Panc1 (cell line): ENCODE measurements around the gene RPRD1A. TPM values are rescaled to one million over a fixed set of nuclear protein-coding genes. Genes with fewer than 3 reads are reported as not detected.
"Not testable (repeated sequence)": the region's sequence is repeated elsewhere in the genome, so short reads cannot be mapped to it uniquely, and the experiment has no call there.

Source experiments
- ATAC-seq: fragments of 200-7000 bp; cut with Tn5 transposase; 2 replicates; pipeline ENCODE4 v1.9.1; 2020; ENCODE audit warnings: mild to moderate bottlenecking, moderate library complexity
- BruUV-seq: library from RNA; stranded (reverse); fragments of 400-500 nt; replicated peaks from 2 replicates; lab custom pipeline; 2021; lab: Mats Ljungman, UMichigan
- CTCF ChIA-PET: fragments of 300-600 bp; sonication (Branson Sonifier 250); formaldehyde crosslinking; loops from one replicate; lab custom pipeline; 2022; ENCODE audit warnings: antibody characterized with exemption; lab: Charles Lee
- POLR2A ChIA-PET: fragments of 300-600 bp; sonication (Branson Sonifier 250); formaldehyde crosslinking; loops from one replicate; lab custom pipeline; 2022; ENCODE audit warnings: antibody characterized with exemption; lab: Charles Lee
- DNase-seq: peaks from one replicate; pipeline ENCODE4 v3.0.0-alpha.2; 2010; ENCODE audit warnings: low read depth, low spot score
- H3K27ac ChIP-seq: 2 replicates; pipeline ENCODE4 v1.5.1; 2011; ENCODE audit warnings: mild to moderate bottlenecking, low read length, inconsistent platforms
- H3K27me3 ChIP-seq: fragments of 200-500 bp; sonication (Bioruptor generic); 2 replicates; pipeline ENCODE4 v1.6.0; 2014; ENCODE audit warnings: low read length, inconsistent platforms; ENCODE audit not compliant: control insufficient read depth, insufficient read depth
- H3K36me3 ChIP-seq: fragments of 200-500 bp; sonication (Bioruptor generic); 2 replicates; pipeline ENCODE4 v1.5.1; 2014; ENCODE audit warnings: inconsistent platforms, mild to moderate bottlenecking, low read length, moderate library complexity; ENCODE audit not compliant: control insufficient read depth, insufficient read depth
- H3K4me1 ChIP-seq: 2 replicates; pipeline ENCODE4 v1.5.1; 2011; ENCODE audit warnings: inconsistent platforms, mild to moderate bottlenecking, low read length, moderate library complexity; ENCODE audit not compliant: control insufficient read depth, insufficient read depth
- H3K4me3 ChIP-seq, 2 experiments: 2 replicates each; pipeline ENCODE4 v1.5.1; 2011 to 2012; ENCODE audit warnings: low read depth in 2 of 2, low read length in 2 of 2, mild to moderate bottlenecking in 2 of 2, inconsistent platforms in 1 of 2, moderate library complexity in 1 of 2
- H3K9me3 ChIP-seq: fragments of 200-500 bp; sonication (Bioruptor generic); 2 replicates; pipeline ENCODE4 v1.5.1; 2014; ENCODE audit warnings: low read depth, mild to moderate bottlenecking, inconsistent platforms, low read length, moderate library complexity; ENCODE audit not compliant: control insufficient read depth, insufficient read depth
- POLR2AphosphoS5 ChIP-seq: IDR thresholded peaks from 2 replicates; pipeline ENCODE4 v1.6.1; 2012; ENCODE audit warnings: mild to moderate bottlenecking, low read depth, low read length, moderate library complexity
- REST ChIP-seq, 2 experiments: IDR thresholded peaks; 2 replicates each; pipeline ENCODE4 v1.6.1; 2011 to 2012; ENCODE audit warnings: low read depth in 2 of 2, control low read depth in 1 of 2, low read length in 1 of 2, mild to moderate bottlenecking in 1 of 2, moderate library complexity in 1 of 2; ENCODE audit not compliant: insufficient read depth in 1 of 2
- SIN3A ChIP-seq: IDR thresholded peaks from 2 replicates; pipeline ENCODE4 v1.6.1; 2012; ENCODE audit warnings: low read depth, mild to moderate bottlenecking, low read length, moderate library complexity, borderline replicate concordance; ENCODE audit not compliant: insufficient read depth
- TCF7L2 ChIP-seq: IDR thresholded peaks from 2 replicates; pipeline ENCODE4 v1.6.1; 2011; ENCODE audit warnings: mild to moderate bottlenecking, low read depth, low read length, inconsistent platforms
- in situ Hi-C: cut with HindIII; loops from 2 replicates; pipeline ENCODE4 v1.10.0; 2016; ENCODE audit warnings: low sequenced_read_pairs, low pct_unique_long_range_greater_than_20kb
- intact Hi-C: fragments of 100-400 bp; cut with micrococcal nuclease; formaldehyde crosslinking; loops from one replicate; pipeline ENCODE4 v1.10.0; 2022; ENCODE audit not compliant: unreplicated experiment
- total RNA-seq: library from RNA; stranded (reverse); gene quantifications from one replicate; pipeline ENCODE4 v1.2.1, GENCODE V29; 2021; ENCODE audit not compliant: unreplicated experiment
- TF ChIP-seq, protein P1 (sequence below): fragments of 450-650 bp; IDR thresholded peaks from 2 replicates; pipeline ENCODE4 v1.5.1; 2017; ENCODE audit warnings: mild to moderate bottlenecking

RPRD1A gene
- total RNA-seq, 1 experiment from 2014 or later, result 44.0 TPM

DNA sequence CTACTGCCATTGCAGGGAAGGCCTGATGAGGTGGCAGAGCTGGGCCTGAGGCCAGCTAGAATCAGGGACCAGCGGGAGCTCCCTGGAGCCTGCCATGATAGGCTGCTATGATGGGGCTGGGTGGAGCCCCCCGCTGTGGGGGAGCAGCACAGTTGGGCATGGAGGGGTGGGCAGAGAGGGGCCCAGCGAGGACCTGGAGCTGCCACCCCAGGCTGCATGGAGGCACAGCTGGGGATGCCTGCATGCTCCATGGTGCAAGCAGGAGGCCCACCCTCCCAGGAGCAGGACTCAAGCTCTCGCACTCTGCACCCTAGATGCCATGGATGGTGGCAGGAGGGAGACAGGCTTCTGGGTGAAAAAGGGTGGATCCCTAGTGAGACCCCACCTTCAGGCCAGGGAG is 17.8 kb upstream of the RPRD1A start:
- Histone ChIP-seq H3K27me3 (no peaks in the 10 kb centered on the region), H3K27ac (no peak overlapping the region), H3K36me3 (no peaks in the 10 kb centered on the region), H3K4me3 (no peak overlapping the region), H3K9me3 (no peaks in the 10 kb centered on the region), H3K4me1 (no peaks in the 10 kb centered on the region)
- POLR2A ChIA-PET, result no interaction called here
- intact Hi-C loops, result no loop called here
- no TSS peak for BruUV-seq
- CTCF ChIA-PET, result no interaction called here
- in situ Hi-C loops, result no loop called here
- no peak for DNase-seq
- TF ChIP-seq, protein P1, sequence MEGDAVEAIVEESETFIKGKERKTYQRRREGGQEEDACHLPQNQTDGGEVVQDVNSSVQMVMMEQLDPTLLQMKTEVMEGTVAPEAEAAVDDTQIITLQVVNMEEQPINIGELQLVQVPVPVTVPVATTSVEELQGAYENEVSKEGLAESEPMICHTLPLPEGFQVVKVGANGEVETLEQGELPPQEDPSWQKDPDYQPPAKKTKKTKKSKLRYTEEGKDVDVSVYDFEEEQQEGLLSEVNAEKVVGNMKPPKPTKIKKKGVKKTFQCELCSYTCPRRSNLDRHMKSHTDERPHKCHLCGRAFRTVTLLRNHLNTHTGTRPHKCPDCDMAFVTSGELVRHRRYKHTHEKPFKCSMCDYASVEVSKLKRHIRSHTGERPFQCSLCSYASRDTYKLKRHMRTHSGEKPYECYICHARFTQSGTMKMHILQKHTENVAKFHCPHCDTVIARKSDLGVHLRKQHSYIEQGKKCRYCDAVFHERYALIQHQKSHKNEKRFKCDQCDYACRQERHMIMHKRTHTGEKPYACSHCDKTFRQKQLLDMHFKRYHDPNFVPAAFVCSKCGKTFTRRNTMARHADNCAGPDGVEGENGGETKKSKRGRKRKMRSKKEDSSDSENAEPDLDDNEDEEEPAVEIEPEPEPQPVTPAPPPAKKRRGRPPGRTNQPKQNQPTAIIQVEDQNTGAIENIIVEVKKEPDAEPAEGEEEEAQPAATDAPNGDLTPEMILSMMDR, result no peak
- TF ChIP-seq SIN3A (no peak), POLR2AphosphoS5 (no peak), REST (IDR thresholded peaks at IDR 0.05; ENCODE audit: insufficient read depth in 1 of 2, low read depth in 2 of 2, low read length in 1 of 2) (no peak), TCF7L2 (no peak)
- ATAC-seq, result no peak

DNA sequence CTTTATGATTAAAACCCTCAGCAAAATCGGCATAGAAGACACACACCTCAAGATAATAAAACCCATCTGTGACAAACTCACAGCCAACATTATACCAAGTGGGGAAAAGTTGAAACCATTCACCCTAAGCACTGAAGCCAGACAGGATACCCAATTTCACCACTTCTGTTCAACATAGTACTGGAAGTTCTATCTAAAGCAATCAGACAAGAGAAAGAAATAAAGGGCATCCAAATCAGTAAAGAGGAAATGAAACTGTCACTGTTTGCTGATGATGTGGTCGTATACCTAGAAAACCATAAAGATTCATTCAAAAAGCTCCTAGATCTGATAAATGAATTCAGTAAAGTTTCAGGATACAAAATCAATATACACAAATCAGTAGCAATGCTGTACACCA is 16.4 kb upstream of the RPRD1A start:
- CTCF ChIA-PET, result no interaction called here
- TF ChIP-seq SIN3A, result no peak
- intact Hi-C loops, result no loop called here
- Histone ChIP-seq H3K9me3 (no peaks in the 10 kb centered on the region), H3K27ac (no peak overlapping the region), H3K36me3 (no peaks in the 10 kb centered on the region), H3K4me3 (no peak overlapping the region), H3K27me3 (no peaks in the 10 kb centered on the region), H3K4me1 (no peaks in the 10 kb centered on the region)
- DNase-seq (no peak), ATAC-seq (no peak)
- in situ Hi-C loops, result no loop called here
- no TSS peak for BruUV-seq
- POLR2A ChIA-PET, result no interaction called here

- H3K4me1 ChIP-seq, H3K9me3 ChIP-seq, H3K27me3 ChIP-seq, DNase-seq, BruUV-seq, intact Hi-C loops, H3K27ac ChIP-seq, ATAC-seq, POLR2A ChIA-PET, H3K36me3 ChIP-seq, CTCF ChIA-PET, in situ Hi-C loops, H3K4me3 ChIP-seq: not testable (repeated sequence)
Observed at GRCh38 chr18:36081118-36081517, 13.8 kb upstream of the RPRD1A start.
